ENCODE data around the gene TRAF3IP3.
A peak's percentile ranks its signal among the peaks of the same experiment; 100 is the strongest.

Gene TRAF3IP3

GRCh38 chr1:209755926-209756614 is at the start of gene TRAF3IP3:
TRAF3IP3 (plus strand) TSS chr1:209756053; CDS start chr1:209760040, 3,987 bp downstream.
- peak within 1 kb of the TSS; percentile 86 for H3K4me3 Mint-ChIP-seq
- H3K4me1 Mint-ChIP-seq = peaks cover 88% of the 10 kb centered on the region
- no peaks in the 10 kb centered on the region for H3K9me3 Mint-ChIP-seq
- peak; percentile 85 for ATAC-seq
- DNase-seq (ENCODE audit: low spot score in 2 of 2) = peak; percentile 54 to 85
- H3K27ac Mint-ChIP-seq = peak within 1 kb of the TSS; percentile 93
- peaks cover 6% of the 10 kb centered on the region for H3K36me3 Mint-ChIP-seq

DNA sequence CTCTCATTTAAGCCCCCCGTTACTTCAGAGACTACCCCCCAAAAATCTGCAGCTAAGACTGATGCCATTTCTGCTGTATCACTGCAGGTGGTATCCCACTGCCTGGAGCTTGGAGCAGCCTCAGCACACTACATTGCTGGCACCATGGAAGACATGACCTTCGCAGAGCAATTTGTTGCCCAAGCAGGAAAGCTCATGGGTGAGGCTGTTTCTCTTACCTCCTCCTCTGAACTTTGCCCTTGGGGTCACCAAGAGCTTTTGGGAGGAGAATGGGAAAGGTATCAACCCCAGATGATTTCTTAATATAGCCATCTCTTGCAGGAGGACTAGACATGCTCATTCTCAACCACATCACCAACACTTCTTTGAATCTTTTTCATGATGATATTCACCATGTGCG is 49.2 kb upstream of the TRAF3IP3 start:
- H3K27ac Mint-ChIP-seq = no peak overlapping the region
- DNase-seq (ENCODE audit: low spot score in 2 of 2) = no peak
- no peaks in the 10 kb centered on the region for H3K9me3 Mint-ChIP-seq
- peaks cover 22% of the 10 kb centered on the region for H3K4me1 Mint-ChIP-seq
- H3K36me3 Mint-ChIP-seq = no peaks in the 10 kb centered on the region
- no peak for ATAC-seq
- H3K4me3 Mint-ChIP-seq = no peak overlapping the region

DNA sequence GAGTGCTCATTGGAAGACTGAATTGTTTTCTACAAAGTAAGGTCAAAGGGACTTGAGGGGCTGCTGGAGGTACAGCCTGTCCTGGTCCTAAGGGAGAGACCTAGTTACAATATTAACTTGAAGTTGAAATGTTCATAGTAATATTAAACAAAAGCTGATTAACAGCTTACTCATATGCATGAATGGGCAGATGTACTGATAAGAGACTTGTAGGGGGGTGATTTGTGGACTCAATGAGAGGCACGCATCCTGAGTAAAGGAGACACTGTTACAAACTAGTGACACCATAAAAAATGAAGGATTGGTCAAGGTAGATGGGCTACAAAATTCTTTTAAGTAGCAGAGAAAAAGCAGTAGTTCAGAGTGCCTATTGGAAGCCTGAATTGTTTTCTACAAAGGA is 48.5 kb upstream of the TRAF3IP3 start:
- DNase-seq (ENCODE audit: low spot score in 2 of 2) = no peak
- peaks cover 22% of the 10 kb centered on the region for H3K4me1 Mint-ChIP-seq
- ATAC-seq = no peak
- no peaks in the 10 kb centered on the region for H3K36me3 Mint-ChIP-seq
- H3K27ac Mint-ChIP-seq = no peak overlapping the region
- H3K4me3 Mint-ChIP-seq = no peak overlapping the region
- no peaks in the 10 kb centered on the region for H3K9me3 Mint-ChIP-seq

- no peaks in the 10 kb centered on the region for H3K9me3 Mint-ChIP-seq
- H3K27ac Mint-ChIP-seq = no peak overlapping the region
- H3K4me1 Mint-ChIP-seq = peaks cover 21% of the 10 kb centered on the region
- no peak overlapping the region for H3K4me3 Mint-ChIP-seq
- no peak for ATAC-seq
- no peaks in the 10 kb centered on the region for H3K36me3 Mint-ChIP-seq
- no peak for DNase-seq (ENCODE audit: low spot score in 2 of 2)
Measured at GRCh38 chr1:209708297-209708696, 47.6 kb upstream of the TRAF3IP3 start.

DNA sequence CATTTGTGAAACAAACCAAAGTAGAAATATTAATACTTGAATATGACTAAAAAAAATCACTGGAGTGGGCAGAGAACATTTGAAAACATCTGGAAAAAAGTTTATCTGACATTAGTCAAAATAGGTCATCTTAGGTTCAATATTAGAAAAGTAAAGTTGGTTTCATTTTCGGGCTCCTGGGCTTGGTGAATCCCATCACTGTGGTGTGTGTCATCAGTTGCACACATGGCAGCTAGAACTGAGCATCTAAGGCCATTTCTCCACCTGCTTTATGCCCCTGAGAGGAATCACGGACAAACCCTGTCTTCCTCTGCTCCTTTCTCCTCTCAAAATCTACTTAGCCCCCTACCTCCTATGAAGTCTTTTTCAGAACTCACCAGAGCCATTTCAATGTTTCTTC is 45.8 kb upstream of the TRAF3IP3 start:
- DNase-seq (ENCODE audit: low spot score in 2 of 2) (no peak), ATAC-seq (peak; percentile 78)
- Mint-ChIP-seq H3K27ac (no peak overlapping the region), H3K4me1 (peaks cover 18% of the 10 kb centered on the region), H3K9me3 (no peaks in the 10 kb centered on the region), H3K4me3 (no peak overlapping the region), H3K36me3 (no peaks in the 10 kb centered on the region)

DNA sequence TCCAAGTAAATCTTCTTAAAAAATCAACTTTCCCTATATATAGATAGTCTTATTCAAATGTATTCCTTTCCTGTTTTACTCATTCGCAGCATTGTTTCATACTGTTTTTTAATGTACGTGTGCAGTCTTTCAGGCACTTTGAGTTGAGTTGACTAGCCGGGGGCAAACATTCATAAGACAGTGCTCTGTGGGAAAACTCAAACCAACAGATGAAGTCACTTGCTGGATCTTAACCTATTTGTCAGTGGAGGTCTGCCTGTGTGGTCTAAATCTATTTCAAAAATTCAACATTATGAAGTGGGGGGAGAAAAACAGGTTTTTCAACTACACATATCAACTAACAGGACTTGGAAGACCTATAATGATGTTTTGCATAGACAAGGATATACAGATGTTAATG is 45.0 kb upstream of the TRAF3IP3 start:
- ATAC-seq = no peak
- no peaks in the 10 kb centered on the region for H3K9me3 Mint-ChIP-seq
- H3K4me3 Mint-ChIP-seq = no peak overlapping the region
- DNase-seq (ENCODE audit: low spot score in 2 of 2) = no peak
- no peaks in the 10 kb centered on the region for H3K36me3 Mint-ChIP-seq
- no peak overlapping the region for H3K27ac Mint-ChIP-seq
- H3K4me1 Mint-ChIP-seq = peaks cover 18% of the 10 kb centered on the region

DNA sequence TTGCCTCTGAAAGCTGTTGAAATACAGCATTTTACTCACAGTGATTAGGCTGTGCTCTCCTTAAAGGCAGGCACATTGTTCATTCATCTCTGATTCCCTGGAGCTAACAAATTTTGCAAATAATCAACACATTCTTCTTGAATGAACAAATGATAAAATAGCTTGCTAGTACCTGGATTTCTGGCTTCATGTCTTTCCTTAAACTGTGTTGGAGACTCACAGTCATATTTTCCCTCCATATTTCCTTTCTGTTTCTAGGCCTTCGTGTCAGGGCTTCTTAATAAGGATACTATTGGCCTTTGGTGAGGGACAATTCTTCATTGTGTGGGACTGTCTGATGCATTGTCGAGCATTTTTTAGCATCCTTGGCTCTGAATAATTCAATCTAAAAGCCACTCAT is 41.5 kb upstream of the TRAF3IP3 start:
- H3K36me3 Mint-ChIP-seq = no peaks in the 10 kb centered on the region
- no peak for ATAC-seq
- no peaks in the 10 kb centered on the region for H3K9me3 Mint-ChIP-seq
- no peak for DNase-seq (ENCODE audit: low spot score in 2 of 2)
- H3K27ac Mint-ChIP-seq = no peak overlapping the region
- no peak overlapping the region for H3K4me3 Mint-ChIP-seq
- H3K4me1 Mint-ChIP-seq = peaks cover 18% of the 10 kb centered on the region

DNA sequence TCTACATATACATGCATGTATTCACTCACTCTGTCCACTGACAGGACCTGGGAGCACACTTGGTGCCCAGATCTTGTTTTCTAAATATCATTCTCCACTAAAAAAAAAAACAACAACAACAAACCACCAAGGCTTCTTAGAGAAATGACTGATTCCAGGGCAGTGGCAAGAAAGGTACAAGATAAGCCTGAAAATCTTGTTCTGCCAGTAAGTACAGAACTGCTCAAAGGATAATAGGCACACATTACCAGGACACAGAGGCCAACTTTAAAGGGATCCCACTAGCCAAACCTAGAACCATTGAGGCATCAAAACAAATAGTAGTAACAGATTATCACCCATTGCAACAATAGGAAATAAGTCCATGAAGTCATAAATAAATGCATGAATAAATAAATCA is 40.5 kb upstream of the TRAF3IP3 start:
- Mint-ChIP-seq H3K27ac (no peak overlapping the region), H3K4me3 (no peak overlapping the region)
- ATAC-seq = no peak

GRCh38 chr1:209717818-209718217 is 38.0 kb upstream of the TRAF3IP3 start:
- no peaks in the 10 kb centered on the region for H3K36me3 Mint-ChIP-seq
- H3K27ac Mint-ChIP-seq = no peak overlapping the region
- peaks cover 6% of the 10 kb centered on the region for H3K4me1 Mint-ChIP-seq
- DNase-seq (ENCODE audit: low spot score in 2 of 2) (no peak), ATAC-seq (peak; percentile 68)
- no peaks in the 10 kb centered on the region for H3K9me3 Mint-ChIP-seq
- no peak overlapping the region for H3K4me3 Mint-ChIP-seq

More for the DNA sequence above, 40.5 kb upstream of the TRAF3IP3 start:
- DNase-seq (ENCODE audit: low spot score in 2 of 2) = no peak
- Mint-ChIP-seq H3K9me3 (no peaks in the 10 kb centered on the region), H3K4me1 (peaks cover 9% of the 10 kb centered on the region), H3K36me3 (no peaks in the 10 kb centered on the region)

GRCh38 chr1:209720326-209720725 is 35.5 kb upstream of the TRAF3IP3 start:
- H3K36me3 Mint-ChIP-seq = no peaks in the 10 kb centered on the region
- no peak overlapping the region for H3K27ac Mint-ChIP-seq
- peaks cover 11% of the 10 kb centered on the region for H3K4me1 Mint-ChIP-seq
- H3K9me3 Mint-ChIP-seq = no peaks in the 10 kb centered on the region
- DNase-seq (ENCODE audit: low spot score in 2 of 2) (no peak), ATAC-seq (no peak)
- H3K4me3 Mint-ChIP-seq = no peak overlapping the region

- H3K36me3 Mint-ChIP-seq = no peaks in the 10 kb centered on the region
- no peak overlapping the region for H3K4me3 Mint-ChIP-seq
- no peak overlapping the region for H3K27ac Mint-ChIP-seq
- DNase-seq (ENCODE audit: low spot score in 2 of 2) (no peak), ATAC-seq (no peak)
- no peaks in the 10 kb centered on the region for H3K9me3 Mint-ChIP-seq
- peaks cover 11% of the 10 kb centered on the region for H3K4me1 Mint-ChIP-seq
Measured at GRCh38 chr1:209720826-209721225, 35.0 kb upstream of the TRAF3IP3 start.

- Mint-ChIP-seq H3K36me3 (no peaks in the 10 kb centered on the region), H3K4me1 (peaks cover 11% of the 10 kb centered on the region), H3K9me3 (no peaks in the 10 kb centered on the region), H3K4me3 (no peak overlapping the region), H3K27ac (no peak overlapping the region)
- ATAC-seq (no peak), DNase-seq (ENCODE audit: low spot score in 2 of 2) (no peak)
Measured at GRCh38 chr1:209721323-209721722, 34.5 kb upstream of the TRAF3IP3 start.

GRCh38 chr1:209723265-209723664 is 32.6 kb upstream of the TRAF3IP3 start:
- Mint-ChIP-seq H3K9me3 (no peaks in the 10 kb centered on the region), H3K4me1 (peaks cover 26% of the 10 kb centered on the region), H3K27ac (peak overlapping the region; percentile 71), H3K4me3 (no peak overlapping the region), H3K36me3 (no peaks in the 10 kb centered on the region)
- DNase-seq (ENCODE audit: low spot score in 2 of 2) = no peak
- no peak for ATAC-seq

- H3K9me3 Mint-ChIP-seq = no peaks in the 10 kb centered on the region
- peak overlapping the region; percentile 8 for H3K4me3 Mint-ChIP-seq
- ATAC-seq (peak; percentile 91), DNase-seq (ENCODE audit: low spot score in 2 of 2) (no peak)
- H3K36me3 Mint-ChIP-seq = no peaks in the 10 kb centered on the region
- peak overlapping the region; percentile 71 for H3K27ac Mint-ChIP-seq
- peaks cover 26% of the 10 kb centered on the region for H3K4me1 Mint-ChIP-seq
Measured at GRCh38 chr1:209723756-209724693, 31.8 kb upstream of the TRAF3IP3 start.

DNA sequence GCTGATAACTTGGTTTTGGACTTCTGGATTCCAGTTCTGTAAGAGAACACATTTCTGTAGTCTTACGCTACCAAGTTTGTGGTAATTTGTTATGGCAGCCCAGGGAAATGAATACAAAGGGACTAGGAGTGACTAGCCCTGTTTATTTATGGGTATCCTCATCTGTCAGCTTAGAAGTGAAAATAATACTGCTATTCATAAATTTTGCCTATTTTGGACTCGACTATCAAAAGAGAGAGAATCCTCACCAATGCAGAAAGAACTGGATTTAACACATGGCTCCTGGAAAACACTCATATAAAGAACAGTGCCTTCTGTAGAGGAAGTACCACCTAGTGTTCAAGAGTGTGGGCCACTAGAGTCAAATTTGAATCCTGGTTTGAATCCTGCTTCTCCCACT is 28.6 kb upstream of the TRAF3IP3 start:
- no peak overlapping the region for H3K27ac Mint-ChIP-seq
- ATAC-seq (peak; percentile 57), DNase-seq (ENCODE audit: low spot score in 2 of 2) (no peak)
- no peak overlapping the region for H3K4me3 Mint-ChIP-seq
- H3K9me3 Mint-ChIP-seq = no peaks in the 10 kb centered on the region
- H3K4me1 Mint-ChIP-seq = peaks cover 26% of the 10 kb centered on the region
- H3K36me3 Mint-ChIP-seq = no peaks in the 10 kb centered on the region

DNA sequence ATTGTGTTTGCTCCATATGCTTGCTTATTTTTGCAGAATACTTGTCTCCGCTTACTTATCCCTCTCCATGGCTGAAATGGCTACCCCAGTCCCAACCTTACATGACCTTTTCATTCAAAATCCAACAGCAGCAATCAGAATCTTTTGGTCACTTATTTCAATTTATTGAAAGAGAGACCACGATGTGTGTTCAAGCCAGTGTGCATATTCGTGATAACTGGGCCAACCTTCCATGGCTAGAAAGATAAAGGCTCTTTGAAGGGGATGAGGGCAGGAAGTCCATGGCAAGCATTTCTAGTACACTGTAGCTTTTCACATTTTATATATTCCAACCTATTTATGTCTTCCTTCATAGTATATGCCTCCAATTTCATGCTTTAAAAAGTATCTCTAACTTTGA is 28.1 kb upstream of the TRAF3IP3 start:
- H3K36me3 Mint-ChIP-seq = no peaks in the 10 kb centered on the region
- DNase-seq (ENCODE audit: low spot score in 2 of 2) = no peak
- no peak for ATAC-seq
- peaks cover 26% of the 10 kb centered on the region for H3K4me1 Mint-ChIP-seq
- H3K4me3 Mint-ChIP-seq = no peak overlapping the region
- H3K9me3 Mint-ChIP-seq = no peaks in the 10 kb centered on the region
- H3K27ac Mint-ChIP-seq = no peak overlapping the region

Data from stimulated activated effector memory CD8-positive, alpha-beta T cell treated with anti-CD3 and anti-CD28 coated beads, Interleukin-12 subunit alpha, Interleukin-12 subunit beta, amount 100 ng/mL, for 72 hours (primary cell).